ENCODE measurements around the gene IGFN1.
"Not testable (repeated sequence)": the region's sequence is repeated elsewhere in the genome, so short reads cannot be mapped to it uniquely, and the experiment has no call there.

Gene IGFN1

GRCh38 chr1:201219481-201220387 is 29.1 kb downstream of the IGFN1 start:
- DNase-seq: no peak

- DNase-seq: no peak
Measured at GRCh38 chr1:201220388-201220715, 29.7 kb downstream of the IGFN1 start.

- no peak for DNase-seq
Measured at GRCh38 chr1:201221201-201221846, 30.7 kb downstream of the IGFN1 start.

DNA sequence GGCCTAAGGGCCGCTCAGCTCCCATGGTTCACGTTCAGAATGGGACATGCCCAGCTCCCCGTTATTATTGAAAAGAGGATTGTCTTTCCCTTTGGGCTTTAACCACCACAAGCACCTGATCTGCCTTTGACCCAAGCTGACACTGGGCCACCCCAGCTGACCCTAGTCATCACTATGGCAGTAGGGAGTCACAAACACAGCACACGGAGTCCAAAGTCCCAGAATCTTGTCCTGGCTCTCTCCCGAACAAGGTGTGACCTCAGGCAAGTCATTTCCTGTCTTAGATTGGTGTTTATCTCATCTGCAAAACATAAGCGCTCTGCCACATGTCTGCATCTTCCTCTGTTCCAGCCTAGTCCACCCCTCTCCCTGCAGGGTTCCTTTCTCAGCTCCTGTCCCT is 31.5 kb downstream of the IGFN1 start:
- no peak for DNase-seq

GRCh38 chr1:201223852-201224665 is 33.4 kb downstream of the IGFN1 start:
- no peak for DNase-seq

DNA sequence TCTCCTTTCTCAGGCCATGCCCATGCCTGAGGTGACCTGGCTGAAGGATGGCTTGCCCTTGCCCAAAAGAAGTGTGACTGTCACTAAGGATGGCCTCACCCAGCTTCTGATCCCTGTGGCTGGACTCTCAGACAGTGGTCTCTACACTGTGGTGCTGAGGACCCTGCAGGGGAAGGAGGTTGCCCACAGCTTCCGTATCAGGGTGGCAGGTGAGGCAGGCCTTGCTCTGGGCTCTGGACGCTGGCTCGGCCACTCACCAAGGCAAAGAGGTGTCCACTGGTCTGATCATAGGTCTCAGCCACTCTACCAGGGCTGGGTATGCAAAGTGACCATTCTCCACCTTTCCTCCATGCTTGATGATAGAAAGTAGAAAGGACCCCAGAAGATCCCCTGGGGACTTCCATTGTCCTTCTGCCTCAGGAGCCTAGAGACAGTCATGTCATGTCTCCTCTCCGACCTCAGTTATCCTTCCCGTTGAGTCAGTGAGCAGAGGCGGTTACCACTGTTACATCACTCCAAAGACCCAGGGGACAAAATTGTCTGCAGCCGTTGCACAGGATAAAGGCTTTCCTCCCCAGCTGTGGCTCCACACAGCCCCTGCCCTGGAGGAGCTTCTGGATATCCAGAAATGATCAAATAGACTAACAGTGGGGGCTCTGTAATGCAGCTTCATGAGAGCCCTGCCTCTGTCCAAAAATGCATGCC is 34.2 kb downstream of the IGFN1 start:
- DNase-seq: no peak

DNA sequence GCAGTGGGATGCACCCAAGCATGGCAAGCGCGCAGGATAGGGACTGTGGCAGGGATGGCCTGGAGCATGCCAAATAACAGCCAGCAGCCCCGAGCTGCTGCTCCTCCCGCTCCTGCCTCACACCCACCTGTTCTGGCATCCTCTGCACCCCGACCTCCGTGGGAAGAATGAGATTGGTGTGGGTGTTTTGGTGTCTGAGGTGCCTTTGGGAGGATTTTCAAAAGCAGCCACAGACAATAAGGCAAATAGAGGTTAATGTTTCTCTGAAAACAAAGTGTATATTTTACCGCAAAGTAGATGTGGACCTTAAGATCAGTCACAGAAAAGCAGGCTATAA is 35.5 kb downstream of the IGFN1 start:
- DNase-seq: no peak

GRCh38 chr1:201226859-201227488 is 36.4 kb downstream of the IGFN1 start:
- no peak for DNase-seq

- DNase-seq: no peak
Measured at GRCh38 chr1:201228011-201228983, 37.7 kb downstream of the IGFN1 start.

GRCh38 chr1:201229095-201229494 is 38.5 kb downstream of the IGFN1 start:
- no peak for DNase-seq

DNA sequence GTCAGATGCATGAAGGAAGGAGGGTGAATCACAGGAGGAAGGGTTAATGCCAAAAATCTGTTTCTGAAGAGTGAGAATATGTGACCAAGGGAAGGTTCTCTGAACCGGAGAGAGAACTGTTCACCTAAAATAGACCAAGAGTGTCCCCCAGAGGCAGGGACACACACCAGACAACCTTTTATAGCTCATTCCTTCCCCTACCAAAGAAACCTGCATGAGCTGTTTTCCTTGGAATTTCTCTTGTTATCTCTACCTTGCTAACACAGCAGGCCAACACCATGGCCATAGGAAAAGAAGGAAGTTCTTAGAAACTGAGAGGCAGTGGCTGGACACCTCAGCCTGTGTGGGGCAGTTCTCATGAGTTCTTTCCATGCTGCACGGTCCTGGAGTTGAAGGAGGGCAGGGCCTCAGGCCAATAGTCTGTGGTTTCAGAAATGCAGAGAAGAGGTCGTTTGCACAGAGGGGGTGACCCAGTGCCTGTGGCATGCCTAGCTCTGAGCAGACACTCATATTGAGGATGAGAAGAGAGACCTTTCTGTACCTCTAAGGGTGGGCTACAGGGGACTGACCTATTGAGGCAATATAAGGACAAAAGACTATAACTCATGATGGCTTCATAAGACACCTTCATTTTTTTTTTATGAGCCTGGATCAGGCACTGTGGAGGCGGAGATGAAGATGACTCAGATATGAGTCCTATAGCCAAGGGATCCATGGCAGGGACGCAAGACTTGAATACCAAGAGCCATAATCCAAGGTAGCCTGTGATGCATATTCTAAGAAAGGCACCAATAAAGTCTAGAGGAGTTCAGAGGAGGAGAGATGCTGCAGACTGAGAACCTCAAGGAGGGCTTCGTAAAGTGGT is 39.4 kb downstream of the IGFN1 start:
- no peak for DNase-seq

GRCh38 chr1:201230676-201231075 is 40.1 kb downstream of the IGFN1 start:
- DNase-seq: no peak

- not testable (repeated sequence) for DNase-seq
Measured at GRCh38 chr1:201239646-201240045, 49.0 kb downstream of the IGFN1 start.

GRCh38 chr1:201240171-201240570 is 49.5 kb downstream of the IGFN1 start:
- no peak for DNase-seq

DNA sequence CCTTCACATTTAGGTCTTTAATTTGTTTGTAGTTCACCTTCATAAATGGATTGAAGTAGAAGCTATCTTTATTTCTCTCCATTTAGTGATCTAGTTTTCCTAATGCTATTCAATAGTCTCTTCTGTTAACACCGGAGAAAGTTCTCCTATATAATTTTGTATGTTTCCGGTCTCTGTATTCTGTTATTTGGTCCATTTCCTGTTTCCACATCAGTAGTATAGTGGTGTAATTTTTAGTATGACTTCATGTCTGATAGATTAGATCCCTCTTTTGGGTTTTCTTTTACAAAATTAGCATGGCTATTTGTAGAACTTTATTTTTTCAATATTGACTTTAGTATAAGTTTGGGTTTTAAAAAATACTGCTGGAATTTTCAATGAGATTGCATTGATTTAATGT is 51.1 kb downstream of the IGFN1 start:
- no peak for DNase-seq

DNA sequence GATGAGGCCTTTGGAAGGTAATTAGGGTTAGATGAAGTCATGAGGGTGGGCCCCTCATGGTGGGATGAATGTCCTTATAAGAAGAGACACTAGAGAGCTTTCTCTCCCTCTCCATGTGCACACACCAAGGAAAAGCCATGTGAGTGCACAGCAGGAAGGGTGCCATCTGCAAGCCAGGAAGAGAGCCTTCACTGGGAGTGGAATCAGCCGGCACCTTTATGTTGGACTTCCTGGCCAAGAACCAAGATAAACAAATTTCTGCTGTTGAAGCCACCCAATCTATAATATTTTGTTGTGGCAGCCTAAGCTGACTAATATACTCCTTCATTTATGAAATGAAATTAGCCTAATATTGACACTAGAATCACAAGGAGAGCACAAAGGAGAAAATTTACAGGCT is 54.5 kb downstream of the IGFN1 start:
- DNase-seq: no peak

DNA sequence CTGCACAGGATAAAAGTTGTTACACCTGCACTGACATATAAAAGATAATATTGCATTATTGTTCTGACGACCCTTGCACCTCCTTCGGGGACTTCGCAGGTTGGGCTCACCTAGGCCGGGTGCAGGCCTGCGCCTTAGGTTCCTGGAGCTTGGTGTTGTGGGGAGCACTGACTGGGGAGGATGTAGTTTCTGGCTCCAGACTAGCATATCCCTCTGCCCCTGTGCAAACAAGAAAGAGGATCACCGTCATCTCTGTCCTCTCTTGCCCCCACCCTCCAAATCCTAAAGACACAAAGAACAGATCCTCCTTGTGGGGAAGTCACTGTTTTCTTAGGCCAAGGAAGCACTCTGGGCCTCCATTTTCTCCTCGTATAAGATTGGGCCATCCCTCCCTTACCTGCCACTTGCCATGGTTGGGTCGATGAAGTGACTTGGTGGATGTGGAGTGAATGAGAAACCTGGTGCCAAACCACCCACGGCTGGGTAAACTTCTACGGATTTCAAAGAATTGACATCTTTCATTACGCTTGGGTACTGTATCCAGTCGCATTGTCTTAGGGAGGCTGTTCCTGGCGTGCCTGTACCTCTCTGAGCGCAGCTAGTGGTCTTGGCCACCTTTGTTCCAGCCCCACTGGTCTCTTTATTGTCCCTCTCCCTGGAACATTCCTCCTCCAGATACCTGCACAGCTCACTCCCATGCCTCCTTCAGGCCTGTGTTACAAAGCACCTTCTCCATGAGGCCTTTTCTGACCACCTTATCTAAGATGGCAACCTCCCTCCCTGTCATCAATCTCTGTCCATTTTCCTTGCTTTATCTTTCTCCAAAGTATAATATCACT is 58.3 kb downstream of the IGFN1 start:
- DNase-seq: no peak

DNA sequence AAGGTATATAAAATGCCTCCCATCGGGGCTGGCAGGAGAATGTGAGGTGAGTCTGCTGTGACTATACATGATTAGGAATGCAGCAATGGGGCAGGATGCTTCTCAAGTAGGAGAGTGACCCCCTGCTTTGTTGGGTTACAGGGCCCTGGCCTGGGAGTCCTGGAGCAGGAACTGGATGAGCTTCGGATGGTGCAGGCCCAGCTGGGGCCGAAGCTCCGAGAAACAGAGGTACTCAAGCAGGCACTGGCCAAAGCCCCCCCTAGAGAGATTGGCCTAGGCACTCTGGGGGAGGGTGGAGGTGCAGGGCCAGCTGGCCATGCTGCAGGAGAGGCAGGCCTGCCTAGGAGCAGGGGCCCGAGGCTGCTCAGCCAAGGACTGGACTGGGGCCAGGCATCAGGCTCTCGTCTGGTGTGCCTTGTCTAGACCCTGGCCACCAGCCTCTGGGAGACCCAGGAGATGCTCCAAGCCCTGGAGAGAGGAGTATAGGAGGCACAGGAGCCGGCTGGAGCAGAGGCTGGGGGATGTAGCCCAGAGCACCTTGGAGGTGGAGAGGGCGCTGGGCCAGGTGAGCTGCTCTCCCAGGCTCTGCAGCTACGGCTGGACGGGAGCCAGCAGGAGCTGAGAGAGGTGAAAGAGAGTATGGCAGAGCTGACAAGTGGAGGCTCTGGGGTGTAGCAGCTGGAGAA is 59.8 kb downstream of the IGFN1 start:
- no peak for DNase-seq

DNA sequence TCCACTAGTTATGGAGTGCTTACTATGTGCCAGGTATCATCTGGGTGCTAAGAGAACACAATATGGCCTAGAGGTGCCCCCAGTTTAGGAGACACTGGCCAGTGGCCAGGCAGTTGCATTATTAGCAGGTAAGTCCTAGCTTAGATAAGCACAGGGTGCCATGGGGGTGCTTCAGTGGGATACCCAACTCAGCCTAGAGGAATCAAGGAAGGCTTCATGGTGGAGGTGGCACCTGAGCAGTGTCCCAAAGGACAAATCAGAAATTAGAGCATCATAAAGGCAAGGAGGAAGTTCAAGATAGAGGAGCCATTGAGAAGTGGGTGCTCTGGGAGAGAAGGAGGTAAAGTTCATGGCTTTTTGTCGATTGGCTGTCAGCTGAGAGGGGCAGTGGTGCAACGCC is 60.8 kb downstream of the IGFN1 start:
- no peak for DNase-seq
